ENCODE data around the gene ST6GALNAC5.
"Not testable (repeated sequence)": the region's sequence is repeated elsewhere in the genome, so short reads cannot be mapped to it uniquely, and the experiment has no call there.

The ST6GALNAC5 gene

GRCh38 chr1:76867342-76868130 lies at the start of gene ST6GALNAC5:
Gene ST6GALNAC5, plus strand, starts transcription at chr1:76867480.
- Histone ChIP-seq H3K9me3 (ENCODE audit: low read length) (peaks cover 2% of the 10 kb centered on the region), H2AFZ (ENCODE audit: low read depth, low read length) (peak within 1 kb of the TSS; percentile 99), H3K4me3 (ENCODE audit: low read length) (peak within 1 kb of the TSS; percentile 84), H3K36me3 (ENCODE audit: insufficient read depth, low read length) (peaks cover 2% of the 10 kb centered on the region), H3K27me3 (ENCODE audit: insufficient read depth, low read length) (no peaks in the 10 kb centered on the region), H3K4me1 (ENCODE audit: insufficient read depth, low read length) (peaks cover 14% of the 10 kb centered on the region)

GRCh38 chr1:76820028-76820427 lies 47.3 kb upstream of the ST6GALNAC5 start:
- H3K4me1 ChIP-seq (ENCODE audit: insufficient read depth, low read length) = no peaks in the 10 kb centered on the region
- no peak overlapping the region for H3K4me3 ChIP-seq (ENCODE audit: low read length)
- no peaks in the 10 kb centered on the region for H3K9me3 ChIP-seq (ENCODE audit: low read length)
- H2AFZ ChIP-seq (ENCODE audit: low read depth, low read length) = no peak overlapping the region
- H3K36me3 ChIP-seq (ENCODE audit: insufficient read depth, low read length) = no peaks in the 10 kb centered on the region
- H3K27me3 ChIP-seq (ENCODE audit: insufficient read depth, low read length) = no peaks in the 10 kb centered on the region

GRCh38 chr1:76822961-76823360 lies 44.3 kb upstream of the ST6GALNAC5 start:
- H3K9me3 ChIP-seq (ENCODE audit: low read length); H3K4me1 ChIP-seq (ENCODE audit: insufficient read depth, low read length); H3K36me3 ChIP-seq (ENCODE audit: insufficient read depth, low read length); H3K4me3 ChIP-seq (ENCODE audit: low read length); H3K27me3 ChIP-seq (ENCODE audit: insufficient read depth, low read length); H2AFZ ChIP-seq (ENCODE audit: low read depth, low read length): not testable (repeated sequence)

GRCh38 chr1:76824106-76824505 lies 43.2 kb upstream of the ST6GALNAC5 start:
- no peak overlapping the region for H2AFZ ChIP-seq (ENCODE audit: low read depth, low read length)
- H3K27me3 ChIP-seq (ENCODE audit: insufficient read depth, low read length) = no peaks in the 10 kb centered on the region
- H3K36me3 ChIP-seq (ENCODE audit: insufficient read depth, low read length) = no peaks in the 10 kb centered on the region
- H3K9me3 ChIP-seq (ENCODE audit: low read length) = no peaks in the 10 kb centered on the region
- peaks cover 1% of the 10 kb centered on the region for H3K4me1 ChIP-seq (ENCODE audit: insufficient read depth, low read length)
- H3K4me3 ChIP-seq (ENCODE audit: low read length) = no peak overlapping the region

GRCh38 chr1:76826072-76826845 lies 41.0 kb upstream of the ST6GALNAC5 start:
- Histone ChIP-seq H3K4me3 (ENCODE audit: low read length) (no peak overlapping the region), H3K36me3 (ENCODE audit: insufficient read depth, low read length) (no peaks in the 10 kb centered on the region), H3K9me3 (ENCODE audit: low read length) (no peaks in the 10 kb centered on the region), H3K27me3 (ENCODE audit: insufficient read depth, low read length) (no peaks in the 10 kb centered on the region), H3K4me1 (ENCODE audit: insufficient read depth, low read length) (peaks cover 7% of the 10 kb centered on the region), H2AFZ (ENCODE audit: low read depth, low read length) (no peak overlapping the region)

GRCh38 chr1:76827066-76827465 lies 40.2 kb upstream of the ST6GALNAC5 start:
- H3K4me3 ChIP-seq (ENCODE audit: low read length) = no peak overlapping the region
- H2AFZ ChIP-seq (ENCODE audit: low read depth, low read length) = no peak overlapping the region
- H3K4me1 ChIP-seq (ENCODE audit: insufficient read depth, low read length) = peaks cover 7% of the 10 kb centered on the region
- H3K36me3 ChIP-seq (ENCODE audit: insufficient read depth, low read length) = no peaks in the 10 kb centered on the region
- H3K27me3 ChIP-seq (ENCODE audit: insufficient read depth, low read length) = no peaks in the 10 kb centered on the region
- H3K9me3 ChIP-seq (ENCODE audit: low read length) = no peaks in the 10 kb centered on the region

- H3K9me3 ChIP-seq (ENCODE audit: low read length) = no peaks in the 10 kb centered on the region
- no peak overlapping the region for H3K4me3 ChIP-seq (ENCODE audit: low read length)
- H2AFZ ChIP-seq (ENCODE audit: low read depth, low read length) = no peak overlapping the region
- no peaks in the 10 kb centered on the region for H3K36me3 ChIP-seq (ENCODE audit: insufficient read depth, low read length)
- H3K27me3 ChIP-seq (ENCODE audit: insufficient read depth, low read length) = no peaks in the 10 kb centered on the region
- H3K4me1 ChIP-seq (ENCODE audit: insufficient read depth, low read length) = peaks cover 7% of the 10 kb centered on the region
These were observed 36.9 kb upstream of the ST6GALNAC5 start for GRCh38 chr1:76830373-76830772.

GRCh38 chr1:76832521-76832920 lies 34.8 kb upstream of the ST6GALNAC5 start:
- Histone ChIP-seq H3K27me3 (ENCODE audit: insufficient read depth, low read length) (no peaks in the 10 kb centered on the region), H3K9me3 (ENCODE audit: low read length) (no peaks in the 10 kb centered on the region), H2AFZ (ENCODE audit: low read depth, low read length) (no peak overlapping the region), H3K4me3 (ENCODE audit: low read length) (no peak overlapping the region), H3K36me3 (ENCODE audit: insufficient read depth, low read length) (no peaks in the 10 kb centered on the region), H3K4me1 (ENCODE audit: insufficient read depth, low read length) (peaks cover 7% of the 10 kb centered on the region)

GRCh38 chr1:76833151-76833550 lies 34.1 kb upstream of the ST6GALNAC5 start:
- Histone ChIP-seq H3K27me3 (ENCODE audit: insufficient read depth, low read length) (no peaks in the 10 kb centered on the region), H3K36me3 (ENCODE audit: insufficient read depth, low read length) (no peaks in the 10 kb centered on the region), H3K4me1 (ENCODE audit: insufficient read depth, low read length) (peaks cover 7% of the 10 kb centered on the region), H2AFZ (ENCODE audit: low read depth, low read length) (no peak overlapping the region), H3K4me3 (ENCODE audit: low read length) (no peak overlapping the region), H3K9me3 (ENCODE audit: low read length) (no peaks in the 10 kb centered on the region)

GRCh38 chr1:76833856-76834255 lies 33.4 kb upstream of the ST6GALNAC5 start:
- H2AFZ ChIP-seq (ENCODE audit: low read depth, low read length) = no peak overlapping the region
- H3K4me3 ChIP-seq (ENCODE audit: low read length) = no peak overlapping the region
- H3K4me1 ChIP-seq (ENCODE audit: insufficient read depth, low read length) = peaks cover 6% of the 10 kb centered on the region
- no peaks in the 10 kb centered on the region for H3K27me3 ChIP-seq (ENCODE audit: insufficient read depth, low read length)
- no peaks in the 10 kb centered on the region for H3K36me3 ChIP-seq (ENCODE audit: insufficient read depth, low read length)
- no peaks in the 10 kb centered on the region for H3K9me3 ChIP-seq (ENCODE audit: low read length)

GRCh38 chr1:76835203-76835602 lies 32.1 kb upstream of the ST6GALNAC5 start:
- Histone ChIP-seq H3K36me3 (ENCODE audit: insufficient read depth, low read length) (no peaks in the 10 kb centered on the region), H3K4me1 (ENCODE audit: insufficient read depth, low read length) (no peaks in the 10 kb centered on the region), H3K27me3 (ENCODE audit: insufficient read depth, low read length) (no peaks in the 10 kb centered on the region), H3K4me3 (ENCODE audit: low read length) (no peak overlapping the region), H3K9me3 (ENCODE audit: low read length) (no peaks in the 10 kb centered on the region), H2AFZ (ENCODE audit: low read depth, low read length) (no peak overlapping the region)

GRCh38 chr1:76840278-76840677 lies 27.0 kb upstream of the ST6GALNAC5 start:
- Histone ChIP-seq H3K27me3 (ENCODE audit: insufficient read depth, low read length) (no peaks in the 10 kb centered on the region), H3K4me3 (ENCODE audit: low read length) (no peak overlapping the region), H3K9me3 (ENCODE audit: low read length) (no peaks in the 10 kb centered on the region), H2AFZ (ENCODE audit: low read depth, low read length) (no peak overlapping the region), H3K4me1 (ENCODE audit: insufficient read depth, low read length) (no peaks in the 10 kb centered on the region), H3K36me3 (ENCODE audit: insufficient read depth, low read length) (no peaks in the 10 kb centered on the region)

- Histone ChIP-seq H3K36me3 (ENCODE audit: insufficient read depth, low read length) (no peaks in the 10 kb centered on the region), H3K4me1 (ENCODE audit: insufficient read depth, low read length) (no peaks in the 10 kb centered on the region), H3K27me3 (ENCODE audit: insufficient read depth, low read length) (no peaks in the 10 kb centered on the region), H2AFZ (ENCODE audit: low read depth, low read length) (no peak overlapping the region), H3K4me3 (ENCODE audit: low read length) (no peak overlapping the region), H3K9me3 (ENCODE audit: low read length) (no peaks in the 10 kb centered on the region)
These were observed 25.8 kb upstream of the ST6GALNAC5 start for GRCh38 chr1:76841460-76841859.
